ENCODE data around the gene TACSTD2.
"Not testable (repeated sequence)": the region's sequence is repeated elsewhere in the genome, so short reads cannot be mapped to it uniquely, and the experiment has no call there.

The TACSTD2 gene

GRCh38 chr1:58563715-58564114, 13.3 kb downstream of the TACSTD2 start:
- not testable (repeated sequence) for DNase-seq (ENCODE audit: low read depth in 2 of 2)

GRCh38 chr1:58561633-58562032, 15.4 kb downstream of the TACSTD2 start:
- no peak for DNase-seq (ENCODE audit: low read depth in 2 of 2)

- DNase-seq (ENCODE audit: low read depth in 2 of 2), result no peak
Observed at GRCh38 chr1:58555393-58555792, 21.7 kb downstream of the TACSTD2 start.

GRCh38 chr1:58551186-58552140, 25.6 kb downstream of the TACSTD2 start:
- DNase-seq (ENCODE audit: low read depth in 2 of 2), result no peak

GRCh38 chr1:58549291-58549690, 27.8 kb downstream of the TACSTD2 start:
- not testable (repeated sequence) for DNase-seq (ENCODE audit: low read depth in 2 of 2)

GRCh38 chr1:58548371-58548770, 28.7 kb downstream of the TACSTD2 start:
- no peak for DNase-seq (ENCODE audit: low read depth in 2 of 2)

GRCh38 chr1:58546520-58547308, 30.3 kb downstream of the TACSTD2 start, which contains the start of gene OMA1:
Gene OMA1 (minus strand): TSS chr1:58546726. CDS start chr1:58539294, 7,432 bp downstream.
- DNase-seq (ENCODE audit: low read depth in 2 of 2), result peak; percentile 95 to 98

- peak; percentile 70 to 73 for DNase-seq (ENCODE audit: low read depth in 2 of 2)
Observed at GRCh38 chr1:58545591-58546519, 31.2 kb downstream of the TACSTD2 start.

- no peak for DNase-seq (ENCODE audit: low read depth in 2 of 2)
Observed at GRCh38 chr1:58543260-58543659, 33.8 kb downstream of the TACSTD2 start.

- DNase-seq (ENCODE audit: low read depth in 2 of 2), result no peak
Observed at GRCh38 chr1:58539553-58539952, 37.5 kb downstream of the TACSTD2 start.

- no peak for DNase-seq (ENCODE audit: low read depth in 2 of 2)
Observed at GRCh38 chr1:58538821-58539220, 38.2 kb downstream of the TACSTD2 start.

- DNase-seq (ENCODE audit: low read depth in 2 of 2), result not testable (repeated sequence)
Observed at GRCh38 chr1:58531842-58532241, 45.2 kb downstream of the TACSTD2 start.

- no peak for DNase-seq (ENCODE audit: low read depth in 2 of 2)
Observed at GRCh38 chr1:58529284-58529683, 47.8 kb downstream of the TACSTD2 start.

- DNase-seq (ENCODE audit: low read depth in 2 of 2), result no peak
Observed at GRCh38 chr1:58528518-58528917, 48.5 kb downstream of the TACSTD2 start.

Data from stimulated activated CD8-positive, alpha-beta memory T cell treated with anti-CD3 and anti-CD28 coated beads, Interleukin-7, amount 100 ng/mL, for 4 hours (primary cell).